ENCODE results near the gene SHBG. TPM values are rescaled to one million over a fixed set of nuclear protein-coding genes. Genes with fewer than 3 reads are reported as not detected.

SHBG gene
- total RNA-seq, 1 donor = 0.36 TPM

DNA sequence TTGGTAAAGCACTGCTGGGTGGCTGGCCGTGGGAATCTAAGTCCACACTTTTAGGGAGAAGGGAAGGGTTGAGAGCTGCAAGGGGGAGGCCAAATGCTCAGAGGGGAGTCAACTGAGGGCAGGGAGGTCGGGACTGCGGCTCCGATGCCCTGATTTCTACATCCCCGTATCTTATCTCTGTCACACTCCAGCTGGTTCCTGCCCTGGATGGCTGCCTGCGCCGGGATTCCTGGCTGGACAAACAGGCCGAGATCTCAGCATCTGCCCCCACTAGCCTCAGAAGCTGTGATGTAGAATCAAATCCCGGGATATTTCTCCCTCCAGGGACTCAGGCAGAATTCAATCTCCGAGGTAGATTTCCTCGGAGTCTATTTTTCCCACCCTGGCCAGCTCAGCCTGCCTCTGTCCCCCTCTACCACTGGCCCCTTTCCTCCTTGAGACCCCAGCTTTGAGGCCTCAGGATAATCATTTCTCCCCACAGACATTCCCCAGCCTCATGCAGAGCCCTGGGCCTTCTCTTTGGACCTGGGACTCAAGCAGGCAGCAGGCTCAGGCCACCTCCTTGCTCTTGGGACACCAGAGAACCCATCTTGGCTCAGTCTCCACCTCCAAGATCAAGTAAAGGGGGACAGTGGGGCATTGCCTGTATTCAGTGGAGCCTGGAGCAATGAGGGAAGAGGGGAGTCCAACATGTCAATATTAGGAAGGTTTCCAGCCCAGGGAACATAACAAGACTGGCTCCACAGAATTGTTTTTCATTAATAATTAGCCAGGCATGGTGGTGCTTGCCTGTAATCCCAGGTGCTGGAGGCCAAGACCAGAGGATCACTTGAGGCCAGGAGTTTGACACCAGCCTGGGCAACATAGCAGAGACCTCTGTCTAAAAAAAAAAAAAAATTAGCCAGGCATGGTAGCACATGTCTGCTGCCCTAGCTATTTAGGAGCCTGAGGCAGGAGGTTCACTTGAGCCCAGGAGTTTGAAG is 1.8 kb downstream of the SHBG start:
- Histone ChIP-seq H3K4me1 (ENCODE audit: insufficient read depth, low read length) (peaks cover 2% of the 10 kb centered on the region), H3K4me3 (ENCODE audit: insufficient read depth, low read length) (no peak overlapping the region), H3K27ac (ENCODE audit: low read depth, low read length) (no peak overlapping the region), H3K79me2 (ENCODE audit: insufficient read depth, low read length) (peaks cover 9% of the 10 kb centered on the region), H3K36me3 (ENCODE audit: insufficient read depth, low read length) (no peaks in the 10 kb centered on the region), H3K4me2 (ENCODE audit: insufficient read depth, low read length) (no peak overlapping the region), H3K9me3 (ENCODE audit: low read depth, low read length) (no peaks in the 10 kb centered on the region), H3K27me3 (ENCODE audit: insufficient read depth, low read length) (no peaks in the 10 kb centered on the region), H2AFZ (ENCODE audit: low read length) (no peak overlapping the region), H4K20me1 (ENCODE audit: insufficient read depth, low read length) (no peaks in the 10 kb centered on the region)
- no peak for DNase-seq (ENCODE audit: insufficient read length, low spot score, missing footprints)
- TF ChIP-seq, protein P1, sequence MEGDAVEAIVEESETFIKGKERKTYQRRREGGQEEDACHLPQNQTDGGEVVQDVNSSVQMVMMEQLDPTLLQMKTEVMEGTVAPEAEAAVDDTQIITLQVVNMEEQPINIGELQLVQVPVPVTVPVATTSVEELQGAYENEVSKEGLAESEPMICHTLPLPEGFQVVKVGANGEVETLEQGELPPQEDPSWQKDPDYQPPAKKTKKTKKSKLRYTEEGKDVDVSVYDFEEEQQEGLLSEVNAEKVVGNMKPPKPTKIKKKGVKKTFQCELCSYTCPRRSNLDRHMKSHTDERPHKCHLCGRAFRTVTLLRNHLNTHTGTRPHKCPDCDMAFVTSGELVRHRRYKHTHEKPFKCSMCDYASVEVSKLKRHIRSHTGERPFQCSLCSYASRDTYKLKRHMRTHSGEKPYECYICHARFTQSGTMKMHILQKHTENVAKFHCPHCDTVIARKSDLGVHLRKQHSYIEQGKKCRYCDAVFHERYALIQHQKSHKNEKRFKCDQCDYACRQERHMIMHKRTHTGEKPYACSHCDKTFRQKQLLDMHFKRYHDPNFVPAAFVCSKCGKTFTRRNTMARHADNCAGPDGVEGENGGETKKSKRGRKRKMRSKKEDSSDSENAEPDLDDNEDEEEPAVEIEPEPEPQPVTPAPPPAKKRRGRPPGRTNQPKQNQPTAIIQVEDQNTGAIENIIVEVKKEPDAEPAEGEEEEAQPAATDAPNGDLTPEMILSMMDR (IDR thresholded peaks at IDR 0.05; ENCODE audit: extremely low read depth, low read depth, low read length) = no peak

GRCh38 chr17:7632492-7632894 is 2.6 kb downstream of the SHBG start:
- Histone ChIP-seq H3K4me2 (ENCODE audit: insufficient read depth, low read length) (no peak overlapping the region), H4K20me1 (ENCODE audit: insufficient read depth, low read length) (no peaks in the 10 kb centered on the region), H3K79me2 (ENCODE audit: insufficient read depth, low read length) (peaks cover under 1% of the 10 kb centered on the region), H2AFZ (ENCODE audit: low read length) (peak overlapping the region; percentile 38), H3K4me3 (ENCODE audit: insufficient read depth, low read length) (no peak overlapping the region), H3K27me3 (ENCODE audit: insufficient read depth, low read length) (no peaks in the 10 kb centered on the region), H3K36me3 (ENCODE audit: insufficient read depth, low read length) (no peaks in the 10 kb centered on the region), H3K27ac (ENCODE audit: low read depth, low read length) (no peak overlapping the region), H3K4me1 (ENCODE audit: insufficient read depth, low read length) (no peaks in the 10 kb centered on the region), H3K9me3 (ENCODE audit: low read depth, low read length) (no peaks in the 10 kb centered on the region)
- TF ChIP-seq, protein P1 (IDR thresholded peaks at IDR 0.05; ENCODE audit: extremely low read depth, low read depth, low read length) = peak; percentile 72
- peak; percentile 97 for DNase-seq (ENCODE audit: insufficient read length, low spot score, missing footprints)

DNA sequence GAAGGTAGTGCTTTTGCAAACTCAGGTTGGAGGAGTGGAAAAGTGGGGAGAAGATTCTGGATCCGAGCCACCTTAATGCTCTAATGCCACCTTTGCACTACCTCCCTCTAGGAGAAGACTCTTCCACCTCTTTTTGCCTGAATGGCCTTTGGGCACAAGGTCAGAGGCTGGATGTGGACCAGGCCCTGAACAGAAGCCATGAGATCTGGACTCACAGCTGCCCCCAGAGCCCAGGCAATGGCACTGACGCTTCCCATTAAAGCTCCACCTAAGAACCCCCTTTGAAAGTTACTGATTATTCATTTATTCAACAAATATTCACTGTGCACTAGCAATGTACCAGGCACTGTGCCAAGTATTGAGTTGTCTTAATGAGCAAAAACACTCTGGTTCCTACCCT is 3.2 kb downstream of the SHBG start:
- Histone ChIP-seq H3K4me2 (ENCODE audit: insufficient read depth, low read length) (no peak overlapping the region), H2AFZ (ENCODE audit: low read length) (no peak overlapping the region), H3K27me3 (ENCODE audit: insufficient read depth, low read length) (no peaks in the 10 kb centered on the region), H3K27ac (ENCODE audit: low read depth, low read length) (no peak overlapping the region), H3K9me3 (ENCODE audit: low read depth, low read length) (no peaks in the 10 kb centered on the region), H3K4me1 (ENCODE audit: insufficient read depth, low read length) (no peaks in the 10 kb centered on the region), H3K36me3 (ENCODE audit: insufficient read depth, low read length) (no peaks in the 10 kb centered on the region), H3K79me2 (ENCODE audit: insufficient read depth, low read length) (no peaks in the 10 kb centered on the region), H3K4me3 (ENCODE audit: insufficient read depth, low read length) (no peak overlapping the region), H4K20me1 (ENCODE audit: insufficient read depth, low read length) (no peaks in the 10 kb centered on the region)
- DNase-seq (ENCODE audit: insufficient read length, low spot score, missing footprints) = no peak
- TF ChIP-seq, protein P1 (IDR thresholded peaks at IDR 0.05; ENCODE audit: extremely low read depth, low read depth, low read length) = no peak

- TF ChIP-seq, protein P1 (IDR thresholded peaks at IDR 0.05; ENCODE audit: extremely low read depth, low read depth, low read length) = peak; percentile 63
- no peaks in the 10 kb centered on the region for H3K79me2 ChIP-seq (ENCODE audit: insufficient read depth, low read length)
- no peak overlapping the region for H3K4me3 ChIP-seq (ENCODE audit: insufficient read depth, low read length)
- no peaks in the 10 kb centered on the region for H4K20me1 ChIP-seq (ENCODE audit: insufficient read depth, low read length)
- H3K27me3 ChIP-seq (ENCODE audit: insufficient read depth, low read length) = no peaks in the 10 kb centered on the region
- H3K9me3 ChIP-seq (ENCODE audit: low read depth, low read length) = no peaks in the 10 kb centered on the region
- H3K4me1 ChIP-seq (ENCODE audit: insufficient read depth, low read length) = no peaks in the 10 kb centered on the region
- no peaks in the 10 kb centered on the region for H3K36me3 ChIP-seq (ENCODE audit: insufficient read depth, low read length)
- H3K4me2 ChIP-seq (ENCODE audit: insufficient read depth, low read length) = no peak overlapping the region
- H2AFZ ChIP-seq (ENCODE audit: low read length) = no peak overlapping the region
- no peak overlapping the region for H3K27ac ChIP-seq (ENCODE audit: low read depth, low read length)
- DNase-seq (ENCODE audit: insufficient read length, low spot score, missing footprints) = peak; percentile 86
These were observed 4.4 kb downstream of the SHBG start for GRCh38 chr17:7634384-7634783.
